ENCODE results near the gene CXCL10.

CXCL10 gene

GRCh38 chr4:76029300-76029699 is 6.0 kb upstream of the CXCL10 start:
- no peak for DNase-seq (ENCODE audit: low spot score)
- in situ Hi-C loops (cut with MboI; ENCODE audit: low sequenced_read_pairs, unreplicated experiment) = no loop called here

GRCh38 chr4:76028350-76028765 is 5.1 kb upstream of the CXCL10 start:
- TF ChIP-seq CTCF (IDR thresholded peaks at IDR 0.05; ENCODE audit: borderline replicate concordance, control extremely low read depth, extremely low read depth, insufficient read depth, missing control alignments) = no peak
- in situ Hi-C loops (cut with MboI; ENCODE audit: low sequenced_read_pairs, unreplicated experiment) = no loop called here
- DNase-seq (ENCODE audit: low spot score) = no peak

More at GRCh38 chr4:76029300-76029699, 6.0 kb upstream of the CXCL10 start:
- TF ChIP-seq CTCF (IDR thresholded peaks at IDR 0.05; ENCODE audit: borderline replicate concordance, control extremely low read depth, extremely low read depth, insufficient read depth, missing control alignments) = no peak

GRCh38 chr4:76024065-76024464 is 768 bp upstream of the CXCL10 start:
- no peak for TF ChIP-seq CTCF (IDR thresholded peaks at IDR 0.05; ENCODE audit: borderline replicate concordance, control extremely low read depth, extremely low read depth, insufficient read depth, missing control alignments)
- in situ Hi-C loops (cut with MboI; ENCODE audit: low sequenced_read_pairs, unreplicated experiment) = no loop called here
- DNase-seq (ENCODE audit: low spot score) = no peak

- no peak for TF ChIP-seq CTCF (IDR thresholded peaks at IDR 0.05; ENCODE audit: borderline replicate concordance, control extremely low read depth, extremely low read depth, insufficient read depth, missing control alignments)
- in situ Hi-C loops (cut with MboI; ENCODE audit: low sequenced_read_pairs, unreplicated experiment) = no loop called here
Observed at GRCh38 chr4:76022677-76023076, 620 bp downstream of the CXCL10 start.

GRCh38 chr4:76022031-76022430 is 1.3 kb downstream of the CXCL10 start:
- in situ Hi-C loops (cut with MboI; ENCODE audit: low sequenced_read_pairs, unreplicated experiment) = no loop called here
- DNase-seq (ENCODE audit: low spot score) = no peak

More at GRCh38 chr4:76022677-76023076, 620 bp downstream of the CXCL10 start:
- no peak for DNase-seq (ENCODE audit: low spot score)

GRCh38 chr4:76017056-76017686 is 6.1 kb downstream of the CXCL10 start:
- TF ChIP-seq CTCF (IDR thresholded peaks at IDR 0.05; ENCODE audit: borderline replicate concordance, control extremely low read depth, extremely low read depth, insufficient read depth, missing control alignments) = no peak
- no peak for DNase-seq (ENCODE audit: low spot score)
- in situ Hi-C loops (cut with MboI; ENCODE audit: low sequenced_read_pairs, unreplicated experiment) = no loop called here

More at GRCh38 chr4:76022031-76022430, 1.3 kb downstream of the CXCL10 start:
- TF ChIP-seq CTCF (IDR thresholded peaks at IDR 0.05; ENCODE audit: borderline replicate concordance, control extremely low read depth, extremely low read depth, insufficient read depth, missing control alignments) = no peak

All from GM13976 (cell line).